ENCODE results near the gene CRABP1.

- no peak for TF ChIP-seq POLR2A (IDR thresholded peaks at IDR 0.05)
- TF ChIP-seq CTCF (IDR thresholded peaks at IDR 0.05) = no peak
Measured at GRCh38 chr15:78365917-78366316, 25.8 kb downstream of the CRABP1 start.
